Left renal pelvis (tissue), 4 donors: ENCODE data around the gene JAKMIP3. TPM values are rescaled to one million over a fixed set of nuclear protein-coding genes. Genes with fewer than 3 reads are reported as not detected.

Source experiments
- DNase-seq, 4 donors: peaks; one replicate each; pipeline ENCODE4 v3.0.0-alpha.2; 2013; ENCODE audit warnings: low read depth in 4 of 4, low spot score in 3 of 4
- polyA plus RNA-seq, 4 donors: library from polyadenylated mRNA; unstranded; fragments of 120-200 nt; gene quantifications; one replicate each; pipeline ENCODE4 v1.2.1, GENCODE V29; 2013; ENCODE audit not compliant: insufficient read length in 4 of 4

Gene JAKMIP3
- polyA plus RNA-seq, 4 donors, result 0.24 to 1.0 (median 0.27) TPM

DNA sequence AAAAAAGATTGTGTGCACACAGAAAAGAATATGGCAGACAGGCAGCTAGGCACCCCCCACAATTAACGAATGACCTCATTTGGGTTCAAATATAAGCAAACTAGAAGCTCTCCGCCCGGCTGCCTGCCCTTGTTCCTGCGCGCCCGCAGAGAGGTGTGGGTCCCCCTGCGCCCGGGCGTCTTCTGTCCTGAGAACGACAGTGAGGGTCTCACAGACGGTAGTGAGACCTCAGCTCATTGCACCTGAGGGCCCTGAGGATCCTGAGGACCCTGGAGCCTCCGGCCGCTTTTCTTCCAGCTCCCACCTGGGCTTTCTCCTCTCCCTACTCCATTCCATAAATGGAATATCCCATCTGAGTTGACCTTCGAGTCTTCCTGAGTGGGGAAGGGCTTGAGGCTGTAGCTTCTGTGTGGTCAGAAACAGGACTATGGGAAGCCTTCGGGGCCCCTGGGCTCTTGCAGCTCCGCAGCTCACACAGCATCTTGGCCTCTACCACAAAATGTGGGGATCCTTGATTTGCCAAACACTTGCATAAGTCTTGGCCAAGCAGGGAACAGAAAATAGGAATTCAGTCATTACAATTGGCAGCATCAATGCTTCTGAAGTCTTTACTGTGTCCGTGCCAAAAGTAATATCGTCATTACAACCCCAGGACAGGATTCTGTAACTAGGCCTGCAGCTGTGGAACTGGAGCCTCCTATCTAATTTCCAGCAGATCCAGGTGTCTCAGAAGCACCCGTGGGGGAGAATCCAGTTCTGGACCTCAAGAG lies 43.8 kb downstream of the JAKMIP3 start:
- no peak for DNase-seq

DNA sequence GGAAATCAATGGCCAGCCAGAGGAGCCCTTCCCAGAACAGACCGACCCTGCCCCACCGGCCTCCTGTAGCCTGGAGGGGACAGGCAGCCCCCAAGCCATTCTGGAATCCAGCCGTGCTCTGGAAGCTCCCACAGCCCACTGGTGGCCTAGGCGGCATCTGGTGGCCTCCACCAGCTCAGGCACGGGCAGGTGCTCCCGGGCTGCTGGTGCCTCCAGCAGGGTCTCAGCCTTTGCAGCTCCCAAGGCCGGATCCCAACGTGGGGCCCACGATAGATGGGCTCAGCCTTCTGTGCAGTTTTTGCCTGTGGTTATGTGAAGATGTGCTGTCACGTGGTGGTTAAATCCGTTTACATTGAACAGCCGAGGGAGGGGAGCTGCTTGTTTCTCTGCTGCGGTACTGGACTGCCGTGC lies 44.4 kb downstream of the JAKMIP3 start:
- DNase-seq, result no peak

DNA sequence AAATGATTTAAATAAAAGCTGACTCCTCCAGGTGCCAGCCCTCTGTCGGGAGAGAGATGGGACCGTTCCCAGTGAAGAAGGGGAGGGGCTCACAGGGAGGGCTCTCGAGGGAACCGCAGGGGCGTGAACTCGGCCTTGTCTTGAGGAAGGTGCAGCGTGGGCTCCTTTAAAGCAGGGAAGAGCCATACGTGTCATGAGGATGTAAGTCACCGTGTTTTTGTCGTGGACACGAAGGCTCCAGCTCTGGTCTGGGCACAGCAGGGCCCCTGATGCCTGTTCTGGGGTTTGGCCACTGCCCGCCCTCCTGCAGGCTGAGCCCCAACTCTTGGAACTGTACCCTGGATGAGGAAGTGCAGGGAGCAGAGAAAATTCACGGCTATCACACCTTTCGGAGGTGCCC lies 45.0 kb downstream of the JAKMIP3 start:
- no peak for DNase-seq

DNA sequence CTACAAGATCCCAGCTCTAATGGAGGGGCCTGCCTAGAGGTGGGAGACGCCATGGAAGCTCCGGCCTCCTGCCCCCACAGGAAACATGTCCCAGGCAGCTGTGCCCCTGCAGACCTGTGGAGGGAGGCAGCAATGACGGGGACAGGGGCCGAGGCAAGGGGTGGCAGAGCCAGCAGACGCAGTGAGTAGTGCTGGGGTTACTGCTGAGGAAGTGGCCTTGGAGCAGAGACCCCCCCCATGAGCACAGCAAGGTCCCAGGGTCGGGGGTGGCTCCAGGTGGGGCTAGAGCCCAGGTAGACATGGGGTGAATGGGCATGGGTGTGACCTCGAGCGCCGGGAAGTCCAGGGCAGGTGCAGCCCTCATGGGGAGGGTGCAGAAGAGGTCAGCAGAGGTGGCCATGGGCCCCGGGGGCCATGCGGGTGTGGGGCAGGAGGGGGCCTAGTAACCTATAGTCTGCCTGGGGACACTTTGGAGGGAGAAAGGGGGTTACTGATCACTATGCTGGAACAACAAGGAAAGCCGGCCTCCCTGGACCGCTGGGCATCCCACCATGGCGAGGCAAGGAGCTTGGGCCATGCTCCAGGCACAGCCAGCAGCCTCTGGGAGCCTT lies 45.5 kb downstream of the JAKMIP3 start:
- DNase-seq, result no peak

DNA sequence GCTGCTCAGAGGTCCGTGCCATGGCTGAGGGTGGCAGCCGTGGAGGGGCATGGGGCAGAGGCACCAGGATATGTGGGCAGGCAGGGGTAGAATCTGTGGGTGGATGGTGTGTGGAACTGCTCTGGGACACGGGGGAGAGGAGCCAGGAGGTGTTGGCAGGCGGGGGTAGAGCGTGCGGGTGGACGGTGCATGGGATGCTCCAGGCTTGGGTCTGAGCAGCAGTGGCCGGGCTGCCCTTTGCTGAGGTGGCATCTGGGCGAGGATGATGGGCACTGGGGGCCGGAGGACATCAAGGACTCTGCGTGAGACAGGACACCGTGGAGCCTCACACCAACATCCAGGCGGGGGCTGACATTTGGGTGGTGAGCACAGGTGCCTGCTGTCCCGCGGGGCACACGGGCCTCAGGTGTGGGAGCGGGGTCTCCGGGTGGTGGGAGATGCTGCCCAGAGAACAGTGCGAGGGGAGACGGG lies 46.2 kb downstream of the JAKMIP3 start:
- no peak for DNase-seq

DNA sequence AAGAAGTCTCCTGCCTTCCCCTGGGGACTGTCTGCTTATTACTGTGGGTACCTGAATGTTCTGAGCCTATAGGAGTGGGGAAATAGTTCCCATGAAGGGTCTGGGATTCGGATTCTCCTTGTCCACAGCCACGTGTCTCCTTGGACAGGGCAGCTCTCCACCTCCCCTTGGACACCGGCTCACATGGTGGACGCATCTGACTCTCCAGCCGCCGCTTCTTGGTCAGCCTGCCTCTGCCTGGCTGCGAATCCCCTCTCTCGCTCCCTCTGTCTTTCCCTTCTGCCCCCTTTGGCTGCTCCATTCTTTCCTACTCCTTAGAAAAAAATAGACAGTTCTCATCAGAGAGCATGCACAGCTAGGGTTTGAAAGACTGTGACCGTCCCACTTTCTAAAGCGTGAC lies 46.9 kb downstream of the JAKMIP3 start:
- no peak for DNase-seq

DNA sequence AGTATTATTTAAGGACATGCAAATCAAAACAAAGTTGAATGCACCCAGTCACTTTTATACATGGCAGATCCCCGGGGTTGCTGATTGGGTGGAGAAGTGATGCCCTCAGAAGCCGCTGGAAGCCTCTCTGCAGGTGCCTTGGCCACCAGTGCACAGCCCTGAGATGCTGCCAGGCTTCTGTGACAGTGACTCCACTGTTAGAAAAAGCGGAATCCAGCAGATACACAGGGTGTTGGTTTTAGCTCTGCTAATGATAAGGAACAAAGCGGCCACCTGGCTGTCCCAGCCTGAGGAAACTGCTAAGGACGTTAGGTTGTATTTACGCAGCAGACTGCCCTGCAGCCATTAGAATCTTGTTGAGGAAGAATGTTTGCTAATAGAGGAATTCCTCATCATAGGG lies 47.5 kb downstream of the JAKMIP3 start:
- no peak for DNase-seq

DNA sequence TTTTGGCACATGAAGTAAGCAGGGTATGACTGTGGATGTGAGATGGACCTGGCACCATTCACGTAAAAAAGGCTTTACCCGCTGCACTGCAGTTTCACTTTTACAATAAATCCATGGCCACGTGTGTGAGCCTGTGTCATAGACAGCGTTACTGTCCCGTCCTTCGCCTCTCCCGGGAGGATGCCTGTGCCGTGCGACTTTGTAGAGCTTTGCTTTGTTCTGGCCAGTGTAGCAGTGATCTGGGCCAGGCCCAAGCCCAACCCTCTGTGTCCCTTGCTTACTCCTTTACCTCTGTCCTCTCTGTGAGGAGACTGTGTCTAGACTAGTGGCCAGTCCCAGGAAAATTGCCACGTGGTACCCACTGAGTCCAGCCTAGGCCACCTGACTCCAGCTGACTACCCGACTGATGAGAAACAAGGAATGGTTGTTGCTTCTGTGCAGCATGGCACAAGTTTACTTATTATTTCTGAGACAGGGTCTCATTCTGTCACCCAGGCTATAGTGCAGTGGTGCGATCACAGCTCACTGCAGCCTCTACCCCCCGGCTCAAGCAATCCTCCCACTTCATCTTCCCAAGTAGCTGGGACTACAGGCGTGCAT lies 48.1 kb downstream of the JAKMIP3 start:
- DNase-seq, result no peak

DNA sequence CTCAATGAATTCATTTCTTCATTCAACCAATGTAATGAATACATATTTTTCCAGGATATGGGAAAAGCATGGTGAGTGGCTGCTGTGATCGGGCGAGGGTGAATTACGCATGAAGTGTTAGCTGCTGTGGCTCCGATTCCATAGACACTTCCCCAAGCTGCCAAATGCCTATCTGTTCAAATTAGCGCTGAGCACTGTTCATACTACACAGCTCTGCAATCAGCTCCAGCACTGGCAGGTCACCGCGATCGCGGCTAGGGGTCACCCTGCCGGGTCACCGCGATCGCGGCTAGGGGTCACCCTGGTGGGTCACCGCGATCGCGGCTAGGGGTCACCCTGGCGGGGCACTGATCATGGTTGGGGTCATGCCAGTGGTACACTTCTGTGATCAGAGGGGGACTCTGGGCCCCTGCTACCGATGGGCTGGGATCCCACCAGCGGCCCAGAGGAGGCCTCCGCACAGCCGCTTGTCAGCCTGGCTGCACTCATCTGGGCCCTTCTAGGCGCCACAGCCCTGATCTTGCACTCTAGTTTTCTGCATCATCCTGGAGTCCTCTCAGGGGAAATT lies 49.3 kb downstream of the JAKMIP3 start:
- no peak for DNase-seq

Other genes with a start within 250 kb of the JAKMIP3 start
- gene PPP2R2D, start 164.9 kb upstream of the JAKMIP3 start, polyA plus RNA-seq, result 10 to 100 TPM; 38.5 to 49.8 (median 44.9) TPM
- 10 to 100 TPM; 24.1 to 79.2 (median 70.1) TPM for gene BNIP3, start 84.0 kb upstream of the JAKMIP3 start, polyA plus RNA-seq
- 10 to 100 TPM; 13.6 to 19.4 (median 18.8) TPM for gene DPYSL4, start 121.0 kb downstream of the JAKMIP3 start, polyA plus RNA-seq
- gene STK32C, start 242.0 kb downstream of the JAKMIP3 start, polyA plus RNA-seq, result 10 to 100 TPM in 3 of 4 donors, 1 to 10 TPM in 1; 6.5 to 15.1 (median 11.5) TPM